ENCODE results near the gene PRXL2B. TPM values are rescaled to one million over a fixed set of nuclear protein-coding genes. Genes with fewer than 3 reads are reported as not detected.
A peak's percentile ranks its signal among the peaks of the same experiment; 100 is the strongest.
"Not testable (repeated sequence)": the region's sequence is repeated elsewhere in the genome, so short reads cannot be mapped to it uniquely, and the experiment has no call there.

Gene PRXL2B
- total RNA-seq, 6 experiments from 2014 or later: 5.1 to 18.6 (median 11.1) TPM

DNA sequence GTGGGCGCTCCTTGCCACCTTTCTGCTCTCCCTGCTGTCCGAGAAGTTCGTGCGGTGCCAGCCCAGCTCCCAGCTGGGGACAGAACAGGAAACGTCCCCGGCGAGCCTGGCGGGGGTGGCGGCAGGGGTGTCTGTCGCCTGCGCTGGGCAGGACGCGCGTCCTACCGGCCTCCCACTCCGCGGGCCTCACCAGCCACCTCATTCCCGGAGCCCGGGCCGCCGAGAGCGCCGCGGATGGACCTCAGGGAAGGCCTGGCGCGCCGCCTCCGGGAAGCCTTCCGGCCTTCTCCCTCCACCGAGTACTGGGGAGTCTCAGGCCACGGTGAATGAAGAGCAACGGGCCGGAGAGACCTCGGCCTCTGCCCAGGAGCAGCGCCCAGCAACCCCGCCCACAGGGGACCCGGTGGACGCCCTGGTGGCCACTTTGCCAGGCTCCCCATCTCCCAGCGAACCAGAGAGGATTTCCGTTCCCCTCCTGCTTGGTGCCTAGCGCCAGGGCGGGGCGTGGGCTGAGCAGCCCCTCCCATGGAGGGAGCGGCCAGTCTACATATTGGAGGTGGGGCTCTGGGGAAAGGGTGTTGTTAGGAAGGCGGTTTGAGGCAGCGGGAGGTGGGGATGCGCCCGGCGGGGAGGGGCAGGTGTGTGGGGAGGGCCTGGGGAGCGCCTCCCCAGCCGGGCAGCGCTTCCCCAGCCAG lies 39.9 kb upstream of the PRXL2B start:
- Histone ChIP-seq H3K4me3 (peak overlapping the region; percentile 48 to 64 (median 61)), H3K4me1 (peaks cover 0 to 29% (median 14%) of the 10 kb centered on the region in 4 donors), H3K36me3 (no peaks in the 10 kb centered on the region), H3K27me3 (no peaks in the 10 kb centered on the region), H3K27ac (peak overlapping the region; percentile 95 to 99 (median 98)), H3K9me3 (no peaks in the 10 kb centered on the region)
- TF ChIP-seq POLR2A (IDR thresholded peaks at IDR 0.05): peak; percentile 56
- TF ChIP-seq, protein P1, sequence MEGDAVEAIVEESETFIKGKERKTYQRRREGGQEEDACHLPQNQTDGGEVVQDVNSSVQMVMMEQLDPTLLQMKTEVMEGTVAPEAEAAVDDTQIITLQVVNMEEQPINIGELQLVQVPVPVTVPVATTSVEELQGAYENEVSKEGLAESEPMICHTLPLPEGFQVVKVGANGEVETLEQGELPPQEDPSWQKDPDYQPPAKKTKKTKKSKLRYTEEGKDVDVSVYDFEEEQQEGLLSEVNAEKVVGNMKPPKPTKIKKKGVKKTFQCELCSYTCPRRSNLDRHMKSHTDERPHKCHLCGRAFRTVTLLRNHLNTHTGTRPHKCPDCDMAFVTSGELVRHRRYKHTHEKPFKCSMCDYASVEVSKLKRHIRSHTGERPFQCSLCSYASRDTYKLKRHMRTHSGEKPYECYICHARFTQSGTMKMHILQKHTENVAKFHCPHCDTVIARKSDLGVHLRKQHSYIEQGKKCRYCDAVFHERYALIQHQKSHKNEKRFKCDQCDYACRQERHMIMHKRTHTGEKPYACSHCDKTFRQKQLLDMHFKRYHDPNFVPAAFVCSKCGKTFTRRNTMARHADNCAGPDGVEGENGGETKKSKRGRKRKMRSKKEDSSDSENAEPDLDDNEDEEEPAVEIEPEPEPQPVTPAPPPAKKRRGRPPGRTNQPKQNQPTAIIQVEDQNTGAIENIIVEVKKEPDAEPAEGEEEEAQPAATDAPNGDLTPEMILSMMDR (IDR thresholded peaks at IDR 0.05): peak in 2 of 4 donors; percentile 12 to 37
- intact Hi-C loops (cut with DNase I): loop anchor here in 1 of 2 donors (5.0 kb wide), 1 partner anchor 129 kb away; no protein-coding TSS in a partner anchor
- peak; percentile 92 to 93 (median 92) for DNase-seq
- ATAC-seq: peak; percentile 64 to 76 (median 70)
- WGBS (ENCODE audit: insufficient coverage, low coverage, low lambda C conversion rate, missing lambda C conversion rate): no CpG with 5 or more reads among the region's 52 CpGs

DNA sequence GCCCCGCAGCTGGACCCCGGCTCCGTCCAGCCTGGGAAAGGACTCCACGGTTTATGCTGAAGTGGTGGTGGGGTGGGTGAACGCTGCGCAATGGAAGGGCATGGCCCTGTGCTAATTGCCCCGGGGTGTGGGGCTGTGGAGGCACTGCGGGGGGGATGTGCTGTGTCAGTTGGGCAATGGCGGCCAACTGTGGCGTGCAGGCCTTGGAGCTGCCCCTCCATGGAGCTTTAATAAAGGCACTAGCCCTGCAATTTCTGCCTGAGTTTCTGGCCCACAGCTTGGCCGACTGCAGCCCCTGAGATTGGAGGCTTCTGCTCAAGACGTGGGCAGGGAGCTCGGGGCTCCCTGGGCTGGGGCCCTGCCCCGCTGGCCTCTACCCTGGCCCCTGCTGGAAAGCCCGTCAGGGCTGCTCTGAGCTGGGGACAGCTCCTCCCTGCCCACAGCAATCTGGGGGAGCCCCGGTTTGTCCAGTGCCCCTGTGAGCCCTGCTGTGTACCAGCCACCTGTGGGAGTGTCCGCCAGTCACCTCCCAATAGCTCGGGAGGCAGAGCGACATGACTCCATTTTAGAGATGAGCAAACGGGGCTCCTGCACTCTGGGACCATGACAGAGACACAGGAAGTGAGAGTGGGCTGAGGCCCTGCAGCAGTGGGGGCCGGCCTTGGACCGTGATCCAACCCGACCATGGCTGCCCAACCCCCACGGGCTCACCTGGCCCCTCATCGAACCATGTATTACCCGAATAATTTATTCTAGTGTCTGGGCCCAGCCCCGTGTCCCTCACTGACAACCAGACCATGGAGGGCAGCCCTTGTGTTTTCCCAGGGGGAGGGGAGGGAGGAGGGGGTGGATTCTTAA lies 39.1 kb upstream of the PRXL2B start:
- TF ChIP-seq, protein P1 (IDR thresholded peaks at IDR 0.05): no peak
- no peak for TF ChIP-seq POLR2A (IDR thresholded peaks at IDR 0.05)
- H3K4me1 ChIP-seq: peaks cover 0 to 29% (median 14%) of the 10 kb centered on the region in 4 donors
- 4% methylated on average over 11 of the region's 27 CpGs for WGBS (ENCODE audit: insufficient coverage, low coverage, low lambda C conversion rate, missing lambda C conversion rate)

DNA sequence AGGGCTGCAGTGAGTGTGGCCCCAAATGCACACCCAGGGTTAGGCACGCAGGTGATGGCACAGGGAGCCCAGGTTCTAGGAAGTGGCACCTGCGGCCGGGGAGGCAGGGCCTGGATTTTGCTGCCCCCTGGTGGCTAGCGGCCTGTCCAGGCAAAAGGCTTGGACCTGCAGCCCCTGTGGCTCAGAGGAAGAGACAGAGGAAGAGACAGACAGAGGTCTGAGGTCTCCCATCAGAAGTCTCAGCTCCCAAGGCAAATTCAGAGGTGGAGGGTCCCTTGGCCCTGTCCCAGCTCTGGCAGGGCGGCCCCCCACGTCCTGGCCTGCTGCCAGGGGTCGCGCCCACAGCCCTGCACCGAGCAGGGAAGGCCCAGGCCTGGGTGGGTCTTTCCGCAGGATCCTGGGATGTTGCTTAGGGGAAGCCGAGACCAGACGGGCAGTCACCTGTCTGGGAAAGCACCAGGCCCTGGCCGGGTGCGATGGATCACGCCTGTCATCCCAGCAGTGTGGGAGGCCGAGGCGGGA lies 38.4 kb upstream of the PRXL2B start:
- H3K9me3 ChIP-seq: no peaks in the 10 kb centered on the region
- ATAC-seq (peak; percentile 56 to 65 (median 61)), DNase-seq (peak; percentile 90 to 92 (median 91))
- 0% methylated on average over 6 of the region's 17 CpGs for WGBS (ENCODE audit: insufficient coverage, low coverage, low lambda C conversion rate, missing lambda C conversion rate)
- intact Hi-C loops (cut with DNase I): loop anchor here in 1 of 2 donors (5.0 kb wide), 1 partner anchor 131 kb away; no protein-coding TSS in a partner anchor
- peaks cover 0 to 29% (median 14%) of the 10 kb centered on the region in 4 donors for H3K4me1 ChIP-seq
- H3K27me3 ChIP-seq: no peaks in the 10 kb centered on the region
- peak overlapping the region; percentile 95 to 99 (median 98) for H3K27ac ChIP-seq
- no peaks in the 10 kb centered on the region for H3K36me3 ChIP-seq
- TF ChIP-seq, protein P1 (IDR thresholded peaks at IDR 0.05): peak; percentile 92 to 99 (median 98)
- peak; percentile 18 for TF ChIP-seq POLR2A (IDR thresholded peaks at IDR 0.05)
- peak overlapping the region; percentile 25 to 64 (median 39) for H3K4me3 ChIP-seq

More for the DNA sequence above, 39.1 kb upstream of the PRXL2B start:
- ATAC-seq (no peak), DNase-seq (no peak)
- Histone ChIP-seq H3K27me3 (no peaks in the 10 kb centered on the region), H3K27ac (peak overlapping the region; percentile 95 to 99 (median 98)), H3K9me3 (no peaks in the 10 kb centered on the region), H3K36me3 (no peaks in the 10 kb centered on the region), H3K4me3 (peak overlapping the region; percentile 48 to 64 (median 61))
- intact Hi-C loops (cut with DNase I): loop anchor here in 1 of 2 donors (5.0 kb wide), 1 partner anchor 130 kb away; no protein-coding TSS in a partner anchor

DNA sequence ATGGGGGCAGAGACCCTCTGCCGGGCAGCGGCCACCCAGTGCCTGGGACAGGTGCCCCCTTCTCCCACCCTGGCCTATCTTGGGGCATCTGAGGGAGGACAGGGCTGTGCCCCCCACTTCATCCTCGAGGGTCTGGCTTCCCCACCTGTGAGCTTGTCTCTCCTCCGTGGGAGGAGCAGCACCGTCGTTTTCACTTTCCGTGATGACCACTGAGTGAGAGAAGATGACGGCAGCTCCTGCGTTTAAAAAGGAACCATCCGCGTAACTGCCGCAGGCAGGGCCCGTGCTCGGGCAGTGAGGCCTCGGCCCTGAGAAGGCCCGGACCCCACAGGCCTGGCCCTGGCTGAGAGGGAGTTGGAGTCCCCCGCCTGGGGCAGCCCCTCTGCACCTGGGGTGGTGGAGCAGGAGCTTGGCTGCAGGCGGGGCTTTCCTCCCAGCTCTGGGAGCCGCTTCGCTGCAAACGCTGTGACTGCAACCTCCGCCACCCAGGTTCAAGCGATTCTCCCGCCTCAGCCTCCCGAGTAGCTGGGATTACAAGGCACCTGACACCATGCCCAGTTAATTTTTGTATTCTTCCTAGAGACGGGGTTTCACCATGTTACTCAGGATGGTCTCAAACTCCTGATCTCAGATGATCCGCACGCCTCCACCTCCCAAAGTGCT lies 37.1 kb upstream of the PRXL2B start:
- not testable (repeated sequence) for H3K27me3 ChIP-seq, H3K9me3 ChIP-seq, ATAC-seq, H3K36me3 ChIP-seq, DNase-seq
- peak overlapping the region in 1 of 3 donors; percentile 39 for H3K4me3 ChIP-seq
- peak overlapping the region; percentile 95 to 99 (median 98) for H3K27ac ChIP-seq
- 69% methylated on average over 9 of the region's 28 CpGs for WGBS (ENCODE audit: insufficient coverage, low coverage, low lambda C conversion rate, missing lambda C conversion rate)
- peaks cover 0 to 29% (median 14%) of the 10 kb centered on the region in 4 donors for H3K4me1 ChIP-seq
- intact Hi-C loops (cut with DNase I): loop anchor here in 1 of 2 donors (5.0 to 10.0 kb wide), 2 partner anchors 95 to 132 kb away; no protein-coding TSS in a partner anchor

DNA sequence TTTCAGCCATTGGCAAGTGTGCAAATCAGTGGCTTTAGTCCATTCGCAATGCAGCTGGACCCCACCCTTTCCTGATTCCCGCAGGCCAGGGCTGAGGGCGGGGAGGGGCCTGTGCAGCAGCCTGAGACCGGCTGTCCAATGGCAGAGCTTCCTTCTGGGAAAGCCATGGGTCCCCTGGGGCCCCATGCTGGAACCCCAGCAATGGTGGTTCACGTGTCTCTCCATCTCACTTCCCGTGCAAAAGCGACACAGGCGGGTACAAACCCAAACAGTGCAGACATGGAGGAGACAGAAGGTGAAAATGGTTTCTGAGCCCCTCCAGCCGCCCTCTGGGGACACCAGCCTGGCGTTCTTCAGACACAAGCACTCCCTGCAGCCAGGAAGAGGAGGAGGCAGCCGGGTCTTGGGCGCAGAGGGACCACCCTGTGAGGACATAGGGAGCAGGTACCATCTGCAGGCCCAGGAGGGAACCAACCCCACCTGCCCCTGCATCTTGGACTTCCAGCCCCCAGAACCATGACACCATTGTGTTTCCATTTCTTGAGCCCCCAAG lies 36.2 kb upstream of the PRXL2B start:
- DNase-seq, H3K9me3 ChIP-seq, H3K36me3 ChIP-seq, H3K27ac ChIP-seq, H3K4me3 ChIP-seq, ATAC-seq, H3K27me3 ChIP-seq: not testable (repeated sequence)
- peaks cover 0 to 33% (median 14%) of the 10 kb centered on the region in 4 donors for H3K4me1 ChIP-seq
- intact Hi-C loops (cut with DNase I): loop anchor here in 1 of 2 donors (10.0 kb wide), 1 partner anchor 94 kb away; no protein-coding TSS in a partner anchor
- no CpG with 5 or more reads among the region's 12 CpGs for WGBS (ENCODE audit: insufficient coverage, low coverage, low lambda C conversion rate, missing lambda C conversion rate)

DNA sequence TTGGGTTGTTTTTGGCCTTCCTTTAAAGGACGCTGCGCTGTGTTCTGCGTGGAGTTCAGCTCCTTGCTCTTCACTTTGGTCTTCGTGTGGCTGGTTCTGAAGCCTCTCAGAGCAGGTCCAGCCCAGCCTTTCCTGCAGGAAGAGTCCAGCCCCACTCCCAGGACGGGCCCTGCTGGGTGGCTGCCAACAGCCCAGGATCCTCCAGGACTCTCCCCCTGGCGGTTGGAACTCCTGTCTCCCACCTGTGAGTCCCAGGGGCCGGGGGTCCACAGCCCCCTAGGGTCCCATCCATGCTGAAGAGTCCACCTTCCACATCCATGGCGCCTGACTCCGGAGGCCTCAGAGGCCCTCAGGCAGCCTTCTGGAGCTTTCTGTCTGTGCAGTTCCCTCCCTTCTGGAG lies 35.0 kb upstream of the PRXL2B start:
- WGBS (ENCODE audit: insufficient coverage, low coverage, low lambda C conversion rate, missing lambda C conversion rate): 71% methylated on average over 5 of the region's 9 CpGs
- H3K27ac ChIP-seq, H3K36me3 ChIP-seq, H3K4me3 ChIP-seq, ATAC-seq, H3K27me3 ChIP-seq, H3K9me3 ChIP-seq, DNase-seq: not testable (repeated sequence)
- intact Hi-C loops (cut with DNase I): loop anchor here in 1 of 2 donors (10.0 kb wide), 1 partner anchor 93 kb away; no protein-coding TSS in a partner anchor
- H3K4me1 ChIP-seq: peaks cover 0 to 31% (median 14%) of the 10 kb centered on the region in 4 donors

Data from right lobe of liver (tissue), 6 donors.